Loucy (cell line): ENCODE results near the gene OS9.
"Not testable (repeated sequence)": the region's sequence is repeated elsewhere in the genome, so short reads cannot be mapped to it uniquely, and the experiment has no call there.

Source experiments
- EZH2phosphoT487 ChIP-seq: fragments of 200-600 bp; IDR thresholded peaks from 2 replicates; pipeline ENCODE4 v1.6.1; 2018; ENCODE audit warnings: antibody characterized with exemption, mild to moderate bottlenecking, moderate library complexity, borderline replicate concordance
- TF ChIP-seq, protein P1 (sequence below): fragments of 200-600 bp; sonication (generic); conservative IDR thresholded peaks from 2 replicates; pipeline ENCODE4 v1.5.1; 2014; ENCODE audit warnings: mild to moderate bottlenecking, antibody characterized with exemption, low read length

- TF ChIP-seq, protein P1, sequence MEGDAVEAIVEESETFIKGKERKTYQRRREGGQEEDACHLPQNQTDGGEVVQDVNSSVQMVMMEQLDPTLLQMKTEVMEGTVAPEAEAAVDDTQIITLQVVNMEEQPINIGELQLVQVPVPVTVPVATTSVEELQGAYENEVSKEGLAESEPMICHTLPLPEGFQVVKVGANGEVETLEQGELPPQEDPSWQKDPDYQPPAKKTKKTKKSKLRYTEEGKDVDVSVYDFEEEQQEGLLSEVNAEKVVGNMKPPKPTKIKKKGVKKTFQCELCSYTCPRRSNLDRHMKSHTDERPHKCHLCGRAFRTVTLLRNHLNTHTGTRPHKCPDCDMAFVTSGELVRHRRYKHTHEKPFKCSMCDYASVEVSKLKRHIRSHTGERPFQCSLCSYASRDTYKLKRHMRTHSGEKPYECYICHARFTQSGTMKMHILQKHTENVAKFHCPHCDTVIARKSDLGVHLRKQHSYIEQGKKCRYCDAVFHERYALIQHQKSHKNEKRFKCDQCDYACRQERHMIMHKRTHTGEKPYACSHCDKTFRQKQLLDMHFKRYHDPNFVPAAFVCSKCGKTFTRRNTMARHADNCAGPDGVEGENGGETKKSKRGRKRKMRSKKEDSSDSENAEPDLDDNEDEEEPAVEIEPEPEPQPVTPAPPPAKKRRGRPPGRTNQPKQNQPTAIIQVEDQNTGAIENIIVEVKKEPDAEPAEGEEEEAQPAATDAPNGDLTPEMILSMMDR: not testable (repeated sequence)
- TF ChIP-seq EZH2phosphoT487: not testable (repeated sequence)
Observed at GRCh38 chr12:57721846-57722608, 28.1 kb downstream of the OS9 start.
